HepG2 (cell line): ENCODE results near the gene ADGRL2. TPM values are rescaled to one million over a fixed set of nuclear protein-coding genes. Genes with fewer than 3 reads are reported as not detected.

ENCODE experiments used
- ATAC-seq: fragments of 200-7000 bp; cut with Tn5 transposase; 3 replicates; pipeline ENCODE4 v1.9.1; 2020; ENCODE audit warnings: mild to moderate bottlenecking, moderate library complexity
- Bru-seq: library from RNA; stranded (reverse); fragments of 400-500 nt; gene quantifications from one replicate; lab custom pipeline; 2021; lab: Mats Ljungman, UMichigan
- BruChase-seq, 2 experiments: library from RNA; stranded (reverse); fragments of 400-500 nt; gene quantifications; one replicate each; lab custom pipeline; 2021; lab: Mats Ljungman, UMichigan
- BruUV-seq: library from RNA; stranded (reverse); fragments of 400-500 nt; replicated peaks from 2 replicates; lab custom pipeline; 2021; lab: Mats Ljungman, UMichigan
- CTCF ChIA-PET: fragments of 300-600 bp; formaldehyde crosslinking; extraction: SDS; loops from one replicate; lab custom pipeline; 2021; ENCODE audit warnings: low total read pairs, inconsistent platforms, low intra/inter-chr PET ratio; lab: Yijun Ruan, JAX
- POLR2A ChIA-PET: fragments of 350-600 bp; sonication (Branson Sonifier 250); formaldehyde crosslinking; loops from one replicate; lab custom pipeline; 2020; ENCODE audit warnings: antibody characterized with exemption, inconsistent platforms; lab: Yijun Ruan, JAX
- DNase-seq: peaks from one replicate; pipeline ENCODE4 v3.0.0-alpha.2; 2015; ENCODE audit warnings: low spot score
- FAIRE-seq: peaks from 3 replicates; lab custom pipeline; 2011; peaks lifted over from hg19 to GRCh38; lab: Jason Lieb, UNC
- H2AFZ ChIP-seq: one replicate; pipeline ENCODE4 v1.6.1; 2011; ENCODE audit warnings: low read length, inconsistent platforms
- H3K27ac ChIP-seq: fragments of 300-600 bp; 3 replicates; pipeline ENCODE4 v1.8.0; 2011; ENCODE audit warnings: mixed run types, mild to moderate bottlenecking, mixed read lengths, low read length, inconsistent platforms; ENCODE audit not compliant: insufficient read depth; ENCODE audit errors: extremely low read length
- H3K27me3 ChIP-seq, 2 experiments: fragments of 200-600 bp in 1 of 2; 2 replicates in 1 of 2; 3 replicates in 1 of 2; pipeline versions ENCODE4 v1.6.0 to v1.8.0; 2011; ENCODE audit warnings: low read length in 2 of 2, mild to moderate bottlenecking in 2 of 2, moderate library complexity in 2 of 2, inconsistent platforms in 1 of 2; ENCODE audit not compliant: insufficient read depth in 2 of 2, control insufficient read depth in 1 of 2
- H3K36me3 ChIP-seq, 2 experiments: fragments of 200-600 bp in 1 of 2; replicated peaks in 1 of 2; 2 replicates in 1 of 2; 3 replicates in 1 of 2; pipeline versions ENCODE4 v1.5.1 to v1.8.0; 2011; ENCODE audit warnings: low read length in 2 of 2, inconsistent platforms in 1 of 2; ENCODE audit not compliant: insufficient read depth in 2 of 2, control insufficient read depth in 1 of 2
- H3K4me1 ChIP-seq: 2 replicates; pipeline ENCODE4 v1.5.1; 2012; ENCODE audit warnings: low read length, inconsistent platforms; ENCODE audit not compliant: insufficient read depth
- H3K4me2 ChIP-seq: 2 replicates; pipeline ENCODE4 v1.6.0; 2011; ENCODE audit warnings: low read depth, low read length, inconsistent platforms
- H3K4me3 ChIP-seq, 3 experiments: fragments of 200-600 bp in 1 of 3; sonication (generic), shearing (Covaris generic) in 1 of 3; replicated peaks in 1 of 3; 2 replicates each; pipeline ENCODE4 v1.5.1; 2011 to 2016; ENCODE audit warnings: low read length in 3 of 3, inconsistent platforms in 2 of 3, low read depth in 2 of 3, mild to moderate bottlenecking in 2 of 3, control low read depth in 1 of 3, mixed read lengths in 1 of 3; ENCODE audit not compliant: insufficient read depth in 1 of 3
- H3K79me2 ChIP-seq: one replicate; pipeline ENCODE4 v1.6.1; 2011; ENCODE audit warnings: low read length, inconsistent platforms; ENCODE audit not compliant: insufficient read depth
- H3K9ac ChIP-seq: 2 replicates; pipeline ENCODE4 v1.6.0; 2011; ENCODE audit warnings: mild to moderate bottlenecking, low read depth, low read length, inconsistent platforms; ENCODE audit not compliant: insufficient read depth
- H3K9me3 ChIP-seq: 2 replicates; pipeline ENCODE4 v1.5.1; 2012; ENCODE audit warnings: mild to moderate bottlenecking, low read length
- H4K20me1 ChIP-seq: 2 replicates; pipeline ENCODE4 v1.6.0; 2011; ENCODE audit warnings: inconsistent platforms, mild to moderate bottlenecking, low read length, moderate library complexity; ENCODE audit not compliant: insufficient read depth
- ASH2L ChIP-seq: fragments of 300-600, 200-600 bp; sonication (generic); IDR thresholded peaks from 2 replicates; pipeline ENCODE4 v1.7.0; 2017; ENCODE audit warnings: low read depth, mild to moderate bottlenecking, moderate library complexity, mixed read lengths, low read length; ENCODE audit not compliant: insufficient read length
- HNRNPK ChIP-seq: fragments of 200-400 bp; formaldehyde crosslinking; IDR thresholded peaks from 2 replicates; pipeline ENCODE4 v1.6.1; 2018; ENCODE audit warnings: low read length, low read depth, moderate library complexity, mild to moderate bottlenecking; ENCODE audit not compliant: poor library complexity, severe bottlenecking
- MXD3 ChIP-seq: IDR thresholded peaks from 2 replicates; pipeline ENCODE4 v1.6.1; 2016; ENCODE audit warnings: mild to moderate bottlenecking, missing biosample characterization, missing genetic modification reagents
- PHF8 ChIP-seq: sonication (generic); formaldehyde crosslinking; IDR thresholded peaks from 2 replicates; pipeline ENCODE4 v1.5.0; 2020; ENCODE audit warnings: missing genetic modification reagents
- RAD51 ChIP-seq: fragments of 450-650 bp; IDR thresholded peaks from 2 replicates; pipeline ENCODE4 v1.6.1; 2016; ENCODE audit warnings: borderline replicate concordance
- SOX6 ChIP-seq, 2 experiments: fragments of 450-650 bp in 1 of 2; sonication (generic) in 1 of 2; formaldehyde crosslinking in 1 of 2; IDR thresholded peaks; 2 replicates each; pipeline versions ENCODE4 v1.4.0 to v1.6.1; 2017 to 2020; ENCODE audit warnings: antibody characterized with exemption in 1 of 2, mild to moderate bottlenecking in 1 of 2, missing genetic modification reagents in 1 of 2
- ZFP1 ChIP-seq: IDR thresholded peaks from 2 replicates; pipeline ENCODE4 v1.6.1; 2016
- ZFX ChIP-seq: sonication (generic); formaldehyde crosslinking; IDR thresholded peaks from 2 replicates; pipeline ENCODE4 v1.4.0; 2020; ENCODE audit warnings: mild to moderate bottlenecking, low read depth, missing genetic modification reagents, moderate library complexity
- ZNF275 ChIP-seq: sonication (generic); formaldehyde crosslinking; IDR thresholded peaks from 2 replicates; pipeline ENCODE4 v1.8.0; 2022; ENCODE audit warnings: missing genetic modification reagents, mild to moderate bottlenecking, inconsistent platforms, borderline replicate concordance
- ZNF350 ChIP-seq: sonication (generic); formaldehyde crosslinking; IDR thresholded peaks from 2 replicates; pipeline ENCODE4 v1.4.0; 2020; ENCODE audit warnings: mild to moderate bottlenecking, low read depth, missing genetic modification reagents, borderline replicate concordance
- WGBS: methylation state at CpG from one replicate; pipeline ENCODE4 v1.1.6; 2017; ENCODE audit warnings: low lambda C conversion rate; 5-methylcytosine and 5-hydroxymethylcytosine counted together
- in situ Hi-C: cut with HindIII; loops from 2 replicates; pipeline ENCODE4 v1.10.0; 2017; ENCODE audit warnings: low pct_unique_long_range_greater_than_20kb; ENCODE audit not compliant: extremely low pct_ligation_motif_present
- intact Hi-C: fragments of 100-400 bp; cut with micrococcal nuclease; formaldehyde crosslinking; loops from one replicate; pipeline ENCODE4 v1.10.0; 2022; ENCODE audit not compliant: unreplicated experiment
- long read RNA-seq, 2 experiments: library from RNA in 1 of 2; library from polyadenylated mRNA in 1 of 2; stranded (forward) in 1 of 2; unstranded in 1 of 2; transcript quantifications; one replicate each; pipeline ENCODE4 v2.0.0, GENCODE V29; 2019 to 2022
- polyA minus RNA-seq, 3 experiments: library from RNA; depleted of rRNA, polyadenylated mRNA; stranded (reverse); fragments of >200 nt; gene quantifications; 2 replicates each; pipeline ENCODE4 v1.2.3, GENCODE V29; 2011; ENCODE audit warnings: low replicate concordance in 1 of 3
- polyA plus RNA-seq, 8 experiments: library from polyadenylated mRNA; depleted of rRNA in 3 of 8; stranded (reverse) in 7 of 8; unstranded in 1 of 8; fragments of >200 nt; fragmentation: Illumina TruSeq in 4 of 8; extraction: Trizol in 4 of 8; gene quantifications; 2 replicates each; pipeline versions ENCODE4 v1.2.1 to v1.2.3, GENCODE V29; 2011 to 2016; ENCODE audit warnings: low read depth in 4 of 8, missing spikeins in 1 of 8, mixed read lengths in 1 of 8; ENCODE audit not compliant: insufficient read depth in 1 of 8
- total RNA-seq, 5 experiments: library from RNA; depleted of rRNA; stranded (reverse); fragments of >200 nt; fragmentation: Illumina TruSeq; extraction: Trizol; gene quantifications; 2 replicates each; pipeline ENCODE4 v1.2.3, GENCODE V29; 2016; ENCODE audit warnings: low read depth in 1 of 5
- TF ChIP-seq, protein P1 (sequence below): sonication (generic); formaldehyde crosslinking; IDR thresholded peaks from 2 replicates; pipeline ENCODE4 v1.4.0; 2020; ENCODE audit warnings: missing genetic modification reagents

ADGRL2 gene
- total RNA-seq (2016; rRNA removed; fragmentation: Illumina TruSeq; extraction: Trizol) (14.5 and 15.3 TPM in 2 replicates), polyA plus RNA-seq (2011; rRNA removed) (31.6 and 38.5 TPM in 2 replicates), polyA minus RNA-seq (2011; rRNA and poly(A)+ RNA removed; ENCODE audit: low replicate concordance) (32.9 TPM in 1 of 2 replicates, not detected in the other), Bru-seq, nascent RNA (percentile 48 among the genes with signal in this experiment), BruChase-seq, experiment 1, labeled RNA remaining after a 6-hour chase (percentile 44 among the genes with signal in this experiment), BruChase-seq, experiment 2, labeled RNA remaining after a 2-hour chase (percentile 42 among the genes with signal in this experiment)
- total RNA-seq (2016; cell fraction: cytosol; rRNA removed; fragmentation: Illumina TruSeq; extraction: Trizol; ENCODE audit: low read depth), result 2.2 and 2.8 TPM in 2 replicates
- 12.1 and 14.0 TPM in 2 replicates for total RNA-seq (2016; cell fraction: insoluble cytoplasmic fraction; rRNA removed; fragmentation: Illumina TruSeq; extraction: Trizol)
- 6.3 and 8.1 TPM in 2 replicates for total RNA-seq (2016; cell fraction: membrane; rRNA removed; fragmentation: Illumina TruSeq; extraction: Trizol)
- 24.7 TPM in 2 replicates for total RNA-seq (2016; cell fraction: nucleus; rRNA removed; fragmentation: Illumina TruSeq; extraction: Trizol)
- 13.1 and 16.5 TPM in 2 replicates for polyA plus RNA-seq (2011; cell fraction: cytosol; rRNA removed)
- 24.9 and 42.3 TPM in 2 replicates for polyA plus RNA-seq (2011; cell fraction: nucleus; rRNA removed)
- 15.8 and 17.3 TPM in 2 replicates for polyA plus RNA-seq (2012)
- polyA plus RNA-seq (2016; cell fraction: cytosol; fragmentation: Illumina TruSeq; extraction: Trizol; ENCODE audit: low read depth), result 0.76 and 0.86 TPM in 2 replicates
- 9.3 and 11.0 TPM in 2 replicates for polyA plus RNA-seq (2016; cell fraction: insoluble cytoplasmic fraction; fragmentation: Illumina TruSeq; extraction: Trizol; ENCODE audit: low read depth)
- polyA plus RNA-seq (2016; cell fraction: membrane; fragmentation: Illumina TruSeq; extraction: Trizol; ENCODE audit: low read depth), result 3.0 and 3.2 TPM in 2 replicates
- polyA plus RNA-seq (2016; cell fraction: nucleus; fragmentation: Illumina TruSeq; extraction: Trizol; ENCODE audit: insufficient read depth, low read depth), result 20.1 and 21.6 TPM in 2 replicates
- polyA minus RNA-seq (2011; cell fraction: cytosol; rRNA and poly(A)+ RNA removed), result 27.5 and 29.9 TPM in 2 replicates
- polyA minus RNA-seq (2011; cell fraction: nucleus; rRNA and poly(A)+ RNA removed), result 95.0 and 96.0 TPM in 2 replicates
- long read RNA-seq, experiment 1, partial matches to known transcripts, result 2 of 2 reads
- long read RNA-seq, experiment 1, other reads (novel, unspliced or antisense), result 0 of 2 reads
- long read RNA-seq, experiment 2, partial matches to known transcripts, result 4 of 18 reads
- long read RNA-seq, experiment 2, other reads (novel, unspliced or antisense), result 14 of 18 reads

DNA sequence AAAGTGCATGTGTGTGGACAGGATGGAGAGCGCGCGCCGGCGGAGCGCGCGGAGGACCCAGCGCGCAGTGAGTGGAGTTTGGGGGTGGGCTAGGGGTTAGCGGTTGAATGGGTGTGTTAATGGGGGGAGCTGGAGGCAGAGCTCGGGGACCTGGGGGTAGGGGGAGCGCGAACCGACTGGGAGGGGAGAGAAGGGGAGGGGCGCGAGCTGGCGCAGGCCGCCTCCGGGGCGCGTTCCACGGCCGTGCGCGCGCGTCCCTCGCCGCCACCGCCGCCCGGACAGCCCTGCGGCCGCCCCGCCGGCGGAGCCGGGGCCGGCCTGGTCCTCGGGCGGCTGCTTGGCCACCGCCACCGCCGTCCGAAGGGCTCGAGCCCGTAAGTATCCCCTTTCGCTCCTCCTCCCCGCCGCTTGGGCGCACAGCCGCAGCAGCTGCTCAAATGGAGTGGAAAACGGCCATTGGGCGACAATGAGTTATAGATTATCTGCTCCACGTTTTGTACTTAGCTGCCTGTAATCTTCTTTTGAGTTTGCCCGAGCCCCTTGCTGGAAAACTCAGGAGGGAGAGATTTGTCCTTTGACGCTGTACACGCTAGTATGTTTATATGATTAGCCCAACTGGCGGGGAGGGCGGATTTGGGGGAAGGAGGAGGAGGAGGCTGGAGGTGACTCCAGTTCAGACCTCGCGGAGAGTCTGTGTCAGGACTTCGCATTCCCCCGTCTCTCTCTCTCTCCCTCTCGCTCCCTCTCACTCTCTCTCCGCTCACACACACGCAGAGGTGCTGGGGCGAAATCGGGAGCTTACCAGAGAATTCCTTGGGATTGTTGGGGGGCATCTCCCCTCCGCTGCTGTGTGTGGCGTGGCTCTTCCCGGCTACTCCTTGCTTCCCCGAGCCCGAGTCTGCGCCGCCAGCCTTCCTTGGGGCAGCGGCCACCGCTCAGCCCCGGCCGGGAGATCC lies at the start of gene ADGRL2:
Gene ADGRL2 (plus strand): TSS at position 240 of the 956 bp plus-strand sequence. CDS start 36,051 bp downstream, outside the sequence.
- intact Hi-C loops, result no loop called here
- ATAC-seq, result peak; percentile 73
- peak; percentile 34; the same call in 1 of the 2 replicates for TF ChIP-seq ZFX
- TF ChIP-seq ZFP1 (CRISPR knock-in tag), result no peak
- TF ChIP-seq PHF8 (CRISPR knock-in tag), result peak; percentile 48; the same call in 1 of the 2 replicates
- peak; percentile 0 for TF ChIP-seq HNRNPK
- TF ChIP-seq RAD51, result no peak
- peak; percentile 58; the same call in 1 of the 2 replicates for TF ChIP-seq ZNF275
- TF ChIP-seq ZNF350 (CRISPR knock-in tag), result no peak
- no peak for TF ChIP-seq SOX6 (IDR thresholded peaks at IDR 0.05)
- peak; percentile 26; the same call in 1 of the 2 replicates for TF ChIP-seq SOX6 (CRISPR knock-in tag; IDR thresholded peaks at IDR 0.05)
- peak; percentile 65 for TF ChIP-seq ASH2L
- 0 out of 2 replicates have a peak, but pooled peaks have one; percentile 21 for TF ChIP-seq MXD3 (CRISPR knock-in tag)
- TF ChIP-seq, protein P1, sequence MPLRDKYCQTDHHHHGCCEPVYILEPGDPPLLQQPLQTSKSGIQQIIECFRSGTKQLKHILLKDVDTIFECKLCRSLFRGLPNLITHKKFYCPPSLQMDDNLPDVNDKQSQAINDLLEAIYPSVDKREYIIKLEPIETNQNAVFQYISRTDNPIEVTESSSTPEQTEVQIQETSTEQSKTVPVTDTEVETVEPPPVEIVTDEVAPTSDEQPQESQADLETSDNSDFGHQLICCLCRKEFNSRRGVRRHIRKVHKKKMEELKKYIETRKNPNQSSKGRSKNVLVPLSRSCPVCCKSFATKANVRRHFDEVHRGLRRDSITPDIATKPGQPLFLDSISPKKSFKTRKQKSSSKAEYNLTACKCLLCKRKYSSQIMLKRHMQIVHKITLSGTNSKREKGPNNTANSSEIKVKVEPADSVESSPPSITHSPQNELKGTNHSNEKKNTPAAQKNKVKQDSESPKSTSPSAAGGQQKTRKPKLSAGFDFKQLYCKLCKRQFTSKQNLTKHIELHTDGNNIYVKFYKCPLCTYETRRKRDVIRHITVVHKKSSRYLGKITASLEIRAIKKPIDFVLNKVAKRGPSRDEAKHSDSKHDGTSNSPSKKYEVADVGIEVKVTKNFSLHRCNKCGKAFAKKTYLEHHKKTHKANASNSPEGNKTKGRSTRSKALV (CRISPR knock-in tag), result peak; percentile 59

More for the DNA sequence above, at the start of gene ADGRL2:
- no TSS peak for BruUV-seq
- DNase-seq (peak; percentile 59), FAIRE-seq (no peak)
- CTCF ChIA-PET, result no interaction called here
- Histone ChIP-seq H3K27ac (peak within 1 kb of the TSS; percentile 84), H3K79me2 (peaks cover 31% of the 10 kb centered on the region), H3K9ac (peak within 1 kb of the TSS; percentile 69), H2AFZ (peak within 1 kb of the TSS; percentile 54), H3K27me3 (peaks cover 2 to 17% of the 10 kb centered on the region in 2 experiments; a peak in 4 of 5 replicates), H3K9me3 (no peaks in the 10 kb centered on the region), H3K36me3 (no peaks in the 10 kb centered on the region), H3K4me2 (peak within 1 kb of the TSS; percentile 65), H4K20me1 (no peaks in the 10 kb centered on the region), H3K4me3 (peak within 1 kb of the TSS; percentile 73 to 77 (median 76)), H3K4me1 (peaks cover 27% of the 10 kb centered on the region; the same call in 1 of the 2 replicates)
- 3% methylated on average over 31 of the region's 81 CpGs for WGBS
- POLR2A ChIA-PET, result no interaction called here
- in situ Hi-C loops, result no loop called here
